K562 (cell line): ENCODE measurements around the gene DDR2. TPM values are rescaled to one million over a fixed set of nuclear protein-coding genes. Genes with fewer than 3 reads are reported as not detected.

Source experiments
- COPS2 ChIP-seq: fragments of 450-650 bp; conservative IDR thresholded peaks from 2 replicates; pipeline ENCODE4 v1.6.1; 2016; ENCODE audit warnings: mild to moderate bottlenecking, moderate library complexity
- ELK1 ChIP-seq: sonication (generic); formaldehyde crosslinking; IDR thresholded peaks from 2 replicates; pipeline ENCODE4 v1.8.1; 2022; ENCODE audit warnings: missing genetic modification reagents
- ETV6 ChIP-seq, 3 experiments: fragments of 150-350 bp in 1 of 3; sonication (generic) in 1 of 3; formaldehyde crosslinking in 1 of 3; IDR thresholded peaks; 2 replicates each; pipeline versions ENCODE4 v1.6.1 to v1.8.0; 2014 to 2022; ENCODE audit warnings: borderline replicate concordance in 2 of 3, low read depth in 2 of 3, antibody characterized with exemption in 1 of 3, low read length in 1 of 3, mild to moderate bottlenecking in 1 of 3, missing genetic modification reagents in 1 of 3
- NUFIP1 ChIP-seq: fragments of 450-650 bp; IDR thresholded peaks from 2 replicates; pipeline ENCODE4 v1.6.1; 2018; ENCODE audit not compliant: partially characterized antibody
- POLR3G ChIP-seq: IDR thresholded peaks from 2 replicates; pipeline ENCODE4 v1.6.1; 2011; ENCODE audit not compliant: insufficient read length, insufficient replicate concordance; ENCODE audit errors: extremely low read depth
- STAG1 ChIP-seq: sonication (generic); formaldehyde crosslinking; IDR thresholded peaks from 2 replicates; pipeline ENCODE4 v1.5.0; 2020; ENCODE audit warnings: missing genetic modification reagents, borderline replicate concordance
- ZBTB40 ChIP-seq, 2 experiments: fragments of 450-650 bp in 1 of 2; sonication (generic) in 1 of 2; formaldehyde crosslinking in 1 of 2; IDR thresholded peaks; 2 replicates each; pipeline versions ENCODE4 v1.7.1 to v1.9.0; 2016 to 2022; ENCODE audit warnings: inconsistent platforms in 1 of 2, mild to moderate bottlenecking in 1 of 2, missing genetic modification reagents in 1 of 2
- ZNF12 ChIP-seq: sonication (generic); formaldehyde crosslinking; IDR thresholded peaks from 2 replicates; pipeline ENCODE4 v1.4.0; 2020; ENCODE audit warnings: mild to moderate bottlenecking, missing genetic modification reagents
- ZNF668 ChIP-seq: fragments of 250-450 bp; sonication (Bioruptor Pico); IDR thresholded peaks from 2 replicates; pipeline ENCODE4 v1.8.0; 2022; ENCODE audit warnings: mild to moderate bottlenecking, inconsistent platforms
- polyA plus RNA-seq, 8 experiments: library from polyadenylated mRNA; depleted of rRNA in 4 of 8; stranded (reverse) in 5 of 8; unstranded in 3 of 8; fragments of >200 nt; fragmentation: Nextera tagmentation in 2 of 8; fragmentation: Illumina TruSeq in 1 of 8; extraction: Ambion mirVana in 2 of 8; extraction: Trizol in 1 of 8; gene quantifications; 2 replicates each; pipeline versions ENCODE4 v1.2.1 to v1.2.3, GENCODE V29; 2011 to 2014; ENCODE audit warnings: inconsistent platforms in 1 of 8, missing spikeins in 1 of 8
- total RNA-seq, 7 experiments: library from RNA; depleted of rRNA in 6 of 7; stranded (reverse); fragments of >200 nt in 6 of 7; fragmentation: Illumina TruSeq in 2 of 7; extraction: Trizol in 2 of 7; gene quantifications; 2 replicates each; pipeline versions ENCODE4 v1.2.1 to v1.2.3, GENCODE V29; 2011 to 2021; ENCODE audit warnings: low replicate concordance in 1 of 7
- TF ChIP-seq, protein P1 (sequence below): fragments of 200-400 bp; formaldehyde crosslinking; IDR thresholded peaks from 2 replicates; pipeline ENCODE4 v1.6.1; 2017; ENCODE audit warnings: mild to moderate bottlenecking, low read depth, low read length, moderate library complexity

Gene DDR2
- total and polyA plus RNA-seq, 9 of the 15 experiments (the other 6 are each of a cell fraction or from before 2014, with no cell fraction given), result 0.36 to 2.0 (median 1.1) TPM

- TF ChIP-seq ZBTB40 (IDR thresholded peaks at IDR 0.05), result no peak
- no peak for TF ChIP-seq ZBTB40 (CRISPR knock-in tag; IDR thresholded peaks at IDR 0.05)
- TF ChIP-seq NUFIP1, result no peak
- no peak for TF ChIP-seq ELK1 (CRISPR knock-in tag)
- TF ChIP-seq, protein P1, sequence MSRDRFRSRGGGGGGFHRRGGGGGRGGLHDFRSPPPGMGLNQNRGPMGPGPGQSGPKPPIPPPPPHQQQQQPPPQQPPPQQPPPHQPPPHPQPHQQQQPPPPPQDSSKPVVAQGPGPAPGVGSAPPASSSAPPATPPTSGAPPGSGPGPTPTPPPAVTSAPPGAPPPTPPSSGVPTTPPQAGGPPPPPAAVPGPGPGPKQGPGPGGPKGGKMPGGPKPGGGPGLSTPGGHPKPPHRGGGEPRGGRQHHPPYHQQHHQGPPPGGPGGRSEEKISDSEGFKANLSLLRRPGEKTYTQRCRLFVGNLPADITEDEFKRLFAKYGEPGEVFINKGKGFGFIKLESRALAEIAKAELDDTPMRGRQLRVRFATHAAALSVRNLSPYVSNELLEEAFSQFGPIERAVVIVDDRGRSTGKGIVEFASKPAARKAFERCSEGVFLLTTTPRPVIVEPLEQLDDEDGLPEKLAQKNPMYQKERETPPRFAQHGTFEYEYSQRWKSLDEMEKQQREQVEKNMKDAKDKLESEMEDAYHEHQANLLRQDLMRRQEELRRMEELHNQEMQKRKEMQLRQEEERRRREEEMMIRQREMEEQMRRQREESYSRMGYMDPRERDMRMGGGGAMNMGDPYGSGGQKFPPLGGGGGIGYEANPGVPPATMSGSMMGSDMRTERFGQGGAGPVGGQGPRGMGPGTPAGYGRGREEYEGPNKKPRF, result no peak
- TF ChIP-seq ZNF12 (CRISPR knock-in tag), result no peak
- TF ChIP-seq ETV6 (IDR thresholded peaks at IDR 0.05; ENCODE audit: borderline replicate concordance in 1 of 2, low read depth in 2 of 2, low read length in 1 of 2), result no peak
- TF ChIP-seq ETV6 (CRISPR knock-in tag; IDR thresholded peaks at IDR 0.05; ENCODE audit: borderline replicate concordance), result no peak
- TF ChIP-seq STAG1 (CRISPR knock-in tag), result no peak
- TF ChIP-seq COPS2, result no peak
- TF ChIP-seq ZNF668 (CRISPR knock-in tag), result no peak
- TF ChIP-seq POLR3G, result no peak
These were observed 71.4 kb downstream of the DDR2 start (continued) for GRCh38 chr1:162703708-162704107.
